ENCODE data around the gene IGLON5.
A peak's percentile ranks its signal among the peaks of the same experiment; 100 is the strongest.

IGLON5 gene

GRCh38 chr19:51337141-51337860 is 25.9 kb downstream of the IGLON5 start:
- no peak for DNase-seq (ENCODE audit: extremely low spot score)
- TF ChIP-seq LEF1 (IDR thresholded peaks at IDR 0.05; ENCODE audit: borderline replicate concordance) (no peak), FOXA1 (IDR thresholded peaks at IDR 0.05) (no peak), CTBP1 (IDR thresholded peaks at IDR 0.05; ENCODE audit: borderline replicate concordance) (no peak), TARDBP (IDR thresholded peaks at IDR 0.05) (no peak), FOXM1 (IDR thresholded peaks at IDR 0.05; ENCODE audit: borderline replicate concordance) (no peak), PKNOX1 (IDR thresholded peaks at IDR 0.05) (no peak), NFRKB (IDR thresholded peaks at IDR 0.05) (no peak), HDGF (IDR thresholded peaks at IDR 0.05; ENCODE audit: borderline replicate concordance) (no peak), ZNF384 (IDR thresholded peaks at IDR 0.05) (no peak), SUZ12 (IDR thresholded peaks at IDR 0.05) (no peak), ARNT (IDR thresholded peaks at IDR 0.05) (no peak), ELF4 (IDR thresholded peaks at IDR 0.05) (no peak)
- CTCF ChIA-PET = interaction anchor here (0.6 kb wide), 1 partner anchor 41 kb away, joined by 4 read pairs; no protein-coding TSS in a partner anchor
- POLR2A ChIA-PET = interaction anchor here (1.0 kb wide), 1 partner anchor 58 kb away, joined by 3 read pairs; no protein-coding TSS in a partner anchor

GRCh38 chr19:51337861-51338562 is 26.6 kb downstream of the IGLON5 start:
- ChIA-PET CTCF (interaction anchor here (0.6 kb wide), 2 partner anchors 9 to 40 kb away, joined by 3 to 4 read pairs; no protein-coding TSS in a partner anchor), POLR2A (interaction anchor here (1.0 kb wide), 1 partner anchor 57 kb away, joined by 3 read pairs; no protein-coding TSS in a partner anchor)
- TF ChIP-seq NFRKB (IDR thresholded peaks at IDR 0.05) = no peak
- no peak for TF ChIP-seq FOXM1 (IDR thresholded peaks at IDR 0.05; ENCODE audit: borderline replicate concordance)
- TF ChIP-seq BHLHE40 (IDR thresholded peaks at IDR 0.05; ENCODE audit: borderline replicate concordance) = no peak
- no peak for TF ChIP-seq ZNF384 (IDR thresholded peaks at IDR 0.05)
- no peak for TF ChIP-seq ARNT (IDR thresholded peaks at IDR 0.05)
- no peak for TF ChIP-seq TARDBP (IDR thresholded peaks at IDR 0.05)
- TF ChIP-seq FOXA1 (IDR thresholded peaks at IDR 0.05) = no peak
- no peak for TF ChIP-seq L3MBTL2 (conservative IDR thresholded peaks at IDR 0.05)
- TF ChIP-seq HDGF (IDR thresholded peaks at IDR 0.05; ENCODE audit: borderline replicate concordance) = no peak
- TF ChIP-seq SUZ12 (IDR thresholded peaks at IDR 0.05) = no peak
- TF ChIP-seq LEF1 (IDR thresholded peaks at IDR 0.05; ENCODE audit: borderline replicate concordance) = no peak
- TF ChIP-seq SP1 (IDR thresholded peaks at IDR 0.05) = no peak
- TF ChIP-seq FOXK2 (IDR thresholded peaks at IDR 0.05) = no peak
- no peak for TF ChIP-seq CTBP1 (IDR thresholded peaks at IDR 0.05; ENCODE audit: borderline replicate concordance)
- DNase-seq (ENCODE audit: extremely low spot score) = no peak

- ChIA-PET CTCF (interaction anchor here (0.6 to 1.1 kb wide), 2 partner anchors 10 to 42 kb away, joined by 3 read pairs; no protein-coding TSS in a partner anchor), POLR2A (interaction anchor here (1.0 to 5.9 kb wide), 5 partner anchors 27 to 56 kb away, joined by 3 to 40 read pairs (median 5); partner anchors contain the start of gene ETFB)
- TF ChIP-seq L3MBTL2 (conservative IDR thresholded peaks at IDR 0.05) (peak; percentile 61), SP1 (IDR thresholded peaks at IDR 0.05) (no peak), ZNF384 (IDR thresholded peaks at IDR 0.05) (no peak), PKNOX1 (IDR thresholded peaks at IDR 0.05) (no peak)
- DNase-seq (ENCODE audit: extremely low spot score) = peak; percentile 82
Measured at GRCh38 chr19:51338563-51339312, 27.3 kb downstream of the IGLON5 start.

- ChIA-PET CTCF (interaction anchor here (0.6 to 1.1 kb wide), 2 partner anchors 27 to 42 kb away, joined by 3 to 6 read pairs; partner anchors contain the start of gene ETFB), POLR2A (interaction anchor here (0.5 to 5.9 kb wide), 7 partner anchors 10 to 55 kb away, joined by 3 to 40 read pairs (median 5); partner anchors contain the start of gene ETFB)
- TF ChIP-seq FOXM1 (IDR thresholded peaks at IDR 0.05; ENCODE audit: borderline replicate concordance) (no peak), SP1 (IDR thresholded peaks at IDR 0.05) (no peak), FOXA1 (IDR thresholded peaks at IDR 0.05) (no peak), SUZ12 (IDR thresholded peaks at IDR 0.05) (no peak), L3MBTL2 (conservative IDR thresholded peaks at IDR 0.05) (no peak), HDGF (IDR thresholded peaks at IDR 0.05; ENCODE audit: borderline replicate concordance) (no peak), ARNT (IDR thresholded peaks at IDR 0.05) (no peak), NFRKB (IDR thresholded peaks at IDR 0.05) (no peak), TARDBP (IDR thresholded peaks at IDR 0.05) (no peak), CTBP1 (IDR thresholded peaks at IDR 0.05; ENCODE audit: borderline replicate concordance) (no peak), PKNOX1 (IDR thresholded peaks at IDR 0.05) (no peak), BHLHE40 (IDR thresholded peaks at IDR 0.05; ENCODE audit: borderline replicate concordance) (no peak), LEF1 (IDR thresholded peaks at IDR 0.05; ENCODE audit: borderline replicate concordance) (no peak)
- no peak for DNase-seq (ENCODE audit: extremely low spot score)
Measured at GRCh38 chr19:51339313-51339686, 27.9 kb downstream of the IGLON5 start.
